NT2/D1 (cell line): ENCODE data around the gene CHRNB4.
A peak's percentile ranks its signal among the peaks of the same experiment; 100 is the strongest.

Experiments used
- DNase-seq: peaks from one replicate; pipeline ENCODE4 v3.0.0-alpha.2; 2011; ENCODE audit warnings: low read depth, low spot score
- H3K27me3 ChIP-seq: 2 replicates; pipeline ENCODE4 v1.6.0; 2011; ENCODE audit warnings: mild to moderate bottlenecking; ENCODE audit not compliant: insufficient read length, insufficient read depth
- H3K36me3 ChIP-seq: 2 replicates; pipeline ENCODE4 v1.6.1; 2011; ENCODE audit warnings: mild to moderate bottlenecking, low read length, mixed read lengths; ENCODE audit not compliant: insufficient read depth, insufficient read length
- H3K4me1 ChIP-seq: 2 replicates; pipeline ENCODE4 v1.5.1; 2011; ENCODE audit not compliant: insufficient read depth, insufficient read length
- H3K4me3 ChIP-seq: 2 replicates; pipeline ENCODE4 v1.5.1; 2011; ENCODE audit warnings: low read depth; ENCODE audit not compliant: insufficient read length
- H3K9ac ChIP-seq: 2 replicates; pipeline ENCODE4 v1.6.0; 2011; ENCODE audit warnings: low read depth; ENCODE audit not compliant: insufficient read length
- H3K9me3 ChIP-seq: 2 replicates; pipeline ENCODE4 v1.5.1; 2011; ENCODE audit warnings: mild to moderate bottlenecking, low read length; ENCODE audit not compliant: insufficient read depth
- SUZ12 ChIP-seq: IDR thresholded peaks from 2 replicates; pipeline ENCODE4 v1.6.1; 2011; ENCODE audit not compliant: insufficient read length, insufficient read depth; ENCODE audit errors: extremely low read depth
- YY1 ChIP-seq: IDR thresholded peaks from 2 replicates; pipeline ENCODE4 v1.6.1; 2011; ENCODE audit not compliant: insufficient read length, insufficient read depth
- ZNF274 ChIP-seq: IDR thresholded peaks from 2 replicates; pipeline ENCODE4 v1.6.1; 2011; ENCODE audit warnings: mild to moderate bottlenecking, low read depth, low read length

The CHRNB4 gene

GRCh38 chr15:78673917-78674444 lies 33.0 kb upstream of the CHRNB4 start:
- peaks cover 13% of the 10 kb centered on the region for H3K4me1 ChIP-seq
- no peak for DNase-seq
- H3K9ac ChIP-seq: no peak overlapping the region
- peaks cover 55% of the 10 kb centered on the region for H3K27me3 ChIP-seq
- H3K4me3 ChIP-seq: no peak overlapping the region
- H3K9me3 ChIP-seq: no peaks in the 10 kb centered on the region
- no peaks in the 10 kb centered on the region for H3K36me3 ChIP-seq
- TF ChIP-seq ZNF274 (no peak), YY1 (no peak), SUZ12 (no peak)

GRCh38 chr15:78673476-78673875 lies 32.5 kb upstream of the CHRNB4 start:
- Histone ChIP-seq H3K4me1 (peaks cover 13% of the 10 kb centered on the region), H3K36me3 (no peaks in the 10 kb centered on the region), H3K9me3 (no peaks in the 10 kb centered on the region), H3K4me3 (no peak overlapping the region), H3K9ac (no peak overlapping the region), H3K27me3 (peaks cover 55% of the 10 kb centered on the region)
- TF ChIP-seq YY1 (no peak), ZNF274 (no peak), SUZ12 (no peak)
- DNase-seq: no peak

- no peaks in the 10 kb centered on the region for H3K36me3 ChIP-seq
These were observed 31.4 kb upstream of the CHRNB4 start for GRCh38 chr15:78672285-78673014.

GRCh38 chr15:78671626-78672211 lies 30.7 kb upstream of the CHRNB4 start:
- Histone ChIP-seq H3K9me3 (no peaks in the 10 kb centered on the region), H3K4me3 (no peak overlapping the region), H3K27me3 (peaks cover 60% of the 10 kb centered on the region), H3K4me1 (peaks cover 13% of the 10 kb centered on the region), H3K9ac (peak overlapping the region; percentile 24), H3K36me3 (no peaks in the 10 kb centered on the region)
- peak; percentile 78 for DNase-seq
- TF ChIP-seq SUZ12 (no peak), ZNF274 (no peak), YY1 (no peak)

More at GRCh38 chr15:78672285-78673014, 31.4 kb upstream of the CHRNB4 start:
- Histone ChIP-seq H3K27me3 (peaks cover 59% of the 10 kb centered on the region), H3K9me3 (no peaks in the 10 kb centered on the region), H3K9ac (no peak overlapping the region), H3K4me1 (peaks cover 13% of the 10 kb centered on the region), H3K4me3 (no peak overlapping the region)
- no peak for TF ChIP-seq YY1
- no peak for TF ChIP-seq SUZ12
- TF ChIP-seq ZNF274: no peak
- DNase-seq: no peak

- Histone ChIP-seq H3K4me3 (no peak overlapping the region), H3K9me3 (no peaks in the 10 kb centered on the region), H3K9ac (no peak overlapping the region), H3K4me1 (peaks cover 11% of the 10 kb centered on the region), H3K36me3 (no peaks in the 10 kb centered on the region), H3K27me3 (peaks cover 39% of the 10 kb centered on the region)
- TF ChIP-seq SUZ12 (no peak), YY1 (no peak), ZNF274 (no peak)
- no peak for DNase-seq
These were observed 28.0 kb upstream of the CHRNB4 start for GRCh38 chr15:78668987-78669386.

GRCh38 chr15:78667578-78668236 lies 26.7 kb upstream of the CHRNB4 start:
- DNase-seq: no peak
- H3K27me3 ChIP-seq: peaks cover 26% of the 10 kb centered on the region
- H3K4me3 ChIP-seq: no peak overlapping the region
- H3K36me3 ChIP-seq: no peaks in the 10 kb centered on the region
- TF ChIP-seq SUZ12: no peak
- TF ChIP-seq YY1: no peak
- TF ChIP-seq ZNF274: no peak
- H3K9me3 ChIP-seq: no peaks in the 10 kb centered on the region
- H3K9ac ChIP-seq: no peak overlapping the region
- peaks cover 3% of the 10 kb centered on the region for H3K4me1 ChIP-seq

GRCh38 chr15:78666010-78666409 lies 25.0 kb upstream of the CHRNB4 start:
- no peak overlapping the region for H3K4me3 ChIP-seq
- no peak overlapping the region for H3K9ac ChIP-seq
- TF ChIP-seq ZNF274 (no peak), YY1 (no peak), SUZ12 (no peak)
- H3K4me1 ChIP-seq: no peaks in the 10 kb centered on the region
- H3K9me3 ChIP-seq: no peaks in the 10 kb centered on the region
- H3K27me3 ChIP-seq: peaks cover 15% of the 10 kb centered on the region
- H3K36me3 ChIP-seq: no peaks in the 10 kb centered on the region
- DNase-seq: no peak
